ENCODE results near the gene CWF19L2. TPM values are rescaled to one million over a fixed set of nuclear protein-coding genes. Genes with fewer than 3 reads are reported as not detected.

The CWF19L2 gene
- total and polyA plus RNA-seq, 10 donors = 7.4 to 35.7 (median 25.7) TPM

GRCh38 chr11:107357877-107358276 is 99.7 kb downstream of the CWF19L2 start:
- intact Hi-C loops (cut with DNase I; ENCODE audit: low total_unique reads) = no loop called here
- TF ChIP-seq POLR2A (IDR thresholded peaks at IDR 0.05) = no peak
- TF ChIP-seq POLR2AphosphoS5 (IDR thresholded peaks at IDR 0.05) = no peak
- no peak for TF ChIP-seq CTCF (IDR thresholded peaks at IDR 0.05 in 8 of 11, conservative IDR thresholded peaks at IDR 0.05 in 3 of 11)
- H3K4me3 ChIP-seq = no peak overlapping the region
- H3K4me1 ChIP-seq = no peaks in the 10 kb centered on the region
- no peaks in the 10 kb centered on the region for H3K27me3 ChIP-seq (replicated peaks in 1 of 7)
- H3K9me3 ChIP-seq = peaks cover 0 to 11% (median 0%) of the 10 kb centered on the region in 8 donors
- H3K36me3 ChIP-seq = peaks cover 0 to 44% (median 4%) of the 10 kb centered on the region in 6 donors
- H3K27ac ChIP-seq = no peak overlapping the region
- DNase-seq = no peak
- WGBS, 5 donors = 0 to 54% (median 39%) methylated on average over 1 of the region's 1 CpG

- DNase-seq = no peak
- Histone ChIP-seq H3K27me3 (replicated peaks in 1 of 7) (no peaks in the 10 kb centered on the region), H3K36me3 (peaks cover 0 to 57% (median 18%) of the 10 kb centered on the region in 6 donors), H3K9me3 (no peaks in the 10 kb centered on the region), H3K4me3 (no peak overlapping the region), H3K27ac (no peak overlapping the region), H3K4me1 (no peaks in the 10 kb centered on the region)
- WGBS, 5 donors = 69 to 94% (median 76%) methylated on average over 2 of the region's 2 CpGs
- TF ChIP-seq POLR2AphosphoS5 (IDR thresholded peaks at IDR 0.05) (no peak), CTCF (IDR thresholded peaks at IDR 0.05 in 8 of 11, conservative IDR thresholded peaks at IDR 0.05 in 3 of 11) (no peak), POLR2A (IDR thresholded peaks at IDR 0.05) (no peak)
- intact Hi-C loops (cut with DNase I; ENCODE audit: low total_unique reads) = no loop called here
Measured at GRCh38 chr11:107354780-107355179, 102.8 kb downstream of the CWF19L2 start.

GRCh38 chr11:107337917-107338316 is 119.7 kb downstream of the CWF19L2 start:
- 73 to 90% (median 86%) methylated on average over 2 of the region's 2 CpGs for WGBS, 5 donors
- H3K4me3 ChIP-seq = no peak overlapping the region
- H3K9me3 ChIP-seq = peaks cover 0 to 2% (median 0%) of the 10 kb centered on the region in 8 donors
- H3K27me3 ChIP-seq (replicated peaks in 1 of 7) = no peaks in the 10 kb centered on the region
- H3K36me3 ChIP-seq = peaks cover 0 to 43% (median 6%) of the 10 kb centered on the region in 6 donors
- no peak for DNase-seq
- intact Hi-C loops (cut with DNase I; ENCODE audit: low total_unique reads) = no loop called here
- H3K27ac ChIP-seq = no peak overlapping the region
- no peak for TF ChIP-seq POLR2AphosphoS5 (IDR thresholded peaks at IDR 0.05)
- no peak for TF ChIP-seq CTCF (IDR thresholded peaks at IDR 0.05 in 8 of 11, conservative IDR thresholded peaks at IDR 0.05 in 3 of 11)
- no peak for TF ChIP-seq POLR2A (IDR thresholded peaks at IDR 0.05)
- H3K4me1 ChIP-seq = no peaks in the 10 kb centered on the region

- Histone ChIP-seq H3K9me3 (no peaks in the 10 kb centered on the region), H3K4me1 (no peaks in the 10 kb centered on the region), H3K27me3 (replicated peaks in 1 of 7) (no peaks in the 10 kb centered on the region), H3K4me3 (no peak overlapping the region), H3K36me3 (peaks cover 2 to 97% (median 34%) of the 10 kb centered on the region in 6 donors), H3K27ac (no peak overlapping the region)
- TF ChIP-seq POLR2AphosphoS5 (IDR thresholded peaks at IDR 0.05) = no peak
- TF ChIP-seq CTCF (IDR thresholded peaks at IDR 0.05 in 8 of 11, conservative IDR thresholded peaks at IDR 0.05 in 3 of 11) = no peak
- TF ChIP-seq POLR2A (IDR thresholded peaks at IDR 0.05) = no peak
- intact Hi-C loops (cut with DNase I; ENCODE audit: low total_unique reads) = no loop called here
- 73 to 100% (median 80%) methylated on average over 1 of the region's 1 CpG for WGBS, 5 donors
- no peak for DNase-seq
Measured at GRCh38 chr11:107331728-107332127, 125.9 kb downstream of the CWF19L2 start.

Measured in spleen (tissue), 11 donors.